HS-27A (cell line): ENCODE results near the gene CSF1R.

ENCODE experiments used
- DNase-seq: peaks from one replicate; pipeline ENCODE4 v3.0.0-alpha.2; 2012; ENCODE audit warnings: low read depth, missing footprints

Gene CSF1R

DNA sequence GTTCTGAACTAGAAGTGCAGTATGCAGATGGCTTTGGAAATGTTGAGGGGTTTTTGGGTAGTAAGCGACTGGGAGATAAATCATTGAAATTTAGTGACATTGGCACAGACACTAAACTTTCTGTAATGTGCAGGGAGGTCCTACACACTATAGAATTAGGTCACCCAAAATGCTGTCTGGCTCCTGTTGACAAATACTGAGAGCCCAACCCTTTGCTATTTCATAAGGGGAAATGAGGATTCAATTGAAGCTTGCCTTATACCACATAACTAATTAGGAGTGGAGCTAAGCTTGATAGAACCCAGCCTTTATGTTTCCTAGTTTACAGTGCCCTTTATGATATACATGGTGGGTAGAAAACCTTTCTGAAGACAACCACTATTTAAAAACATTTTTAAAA lies 63.2 kb downstream of the CSF1R start:
- no peak for DNase-seq

DNA sequence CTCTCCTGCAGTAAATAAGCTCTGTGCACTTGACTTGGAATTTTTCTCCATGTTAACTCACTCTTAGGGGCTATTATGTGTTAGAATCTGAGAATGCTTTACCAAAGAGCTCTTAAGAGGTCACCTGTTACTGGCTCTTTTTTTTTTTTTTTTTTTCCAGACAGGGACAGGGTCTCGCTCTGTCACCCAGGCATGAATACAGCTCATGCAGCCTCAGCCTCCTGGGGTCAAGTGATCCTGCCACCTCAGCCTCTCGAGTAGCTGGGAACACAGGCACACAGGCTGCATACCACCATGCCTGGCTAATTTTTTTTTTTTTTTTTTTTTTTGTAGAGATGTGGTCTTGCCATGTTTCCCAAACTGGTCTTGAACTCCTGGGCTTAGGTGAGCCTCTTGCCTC lies 63.7 kb downstream of the CSF1R start:
- no peak for DNase-seq

DNA sequence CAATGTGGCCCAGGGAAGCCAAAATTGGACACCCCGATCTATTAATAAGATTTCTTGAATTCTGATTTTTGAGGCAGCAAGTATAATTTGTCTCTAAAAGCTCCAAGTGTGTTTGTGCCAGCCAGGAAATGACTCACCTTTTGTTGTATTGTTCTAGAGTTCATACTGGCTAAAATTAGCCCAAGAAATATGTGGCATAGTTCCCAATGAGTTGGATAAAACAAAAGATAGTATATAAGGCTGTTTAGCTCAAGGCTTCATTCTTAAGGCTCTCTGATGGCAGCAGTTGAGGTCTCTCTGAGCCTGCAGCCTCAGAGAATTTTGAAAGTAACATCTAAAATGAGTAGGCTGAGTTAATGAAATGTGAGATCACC lies 64.2 kb downstream of the CSF1R start:
- no peak for DNase-seq

DNA sequence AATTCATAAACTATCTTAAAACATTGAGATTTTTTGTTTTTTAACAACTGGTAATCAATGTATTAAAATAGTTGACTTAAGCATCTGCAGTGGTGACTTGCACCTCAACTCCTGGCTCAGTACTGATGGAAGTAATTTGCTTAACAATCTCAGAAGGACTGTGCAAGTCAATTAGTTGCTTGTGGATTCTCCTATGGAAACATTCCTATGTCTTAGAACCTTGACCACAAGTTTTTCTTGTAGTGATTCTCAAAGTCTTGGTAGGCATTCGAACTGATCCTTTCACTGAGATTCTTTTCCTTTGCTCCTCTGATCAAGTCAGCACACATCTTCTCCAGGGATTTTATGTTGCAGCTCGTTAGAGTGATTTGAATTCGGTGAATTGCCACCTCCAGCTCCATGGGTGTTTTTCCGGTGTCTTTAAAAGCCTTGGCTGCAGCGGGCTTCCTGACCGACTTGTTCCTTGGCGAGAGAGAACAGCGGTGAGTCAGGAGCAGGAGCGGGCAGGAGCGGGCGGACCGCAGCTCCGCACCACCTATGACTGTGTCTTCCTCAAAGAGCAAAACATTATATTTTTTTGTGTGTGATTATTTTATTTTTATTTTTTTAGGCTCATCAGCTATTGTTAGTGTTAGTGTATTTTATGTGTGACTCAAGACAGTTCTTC lies 64.7 kb downstream of the CSF1R start:
- no peak for DNase-seq

DNA sequence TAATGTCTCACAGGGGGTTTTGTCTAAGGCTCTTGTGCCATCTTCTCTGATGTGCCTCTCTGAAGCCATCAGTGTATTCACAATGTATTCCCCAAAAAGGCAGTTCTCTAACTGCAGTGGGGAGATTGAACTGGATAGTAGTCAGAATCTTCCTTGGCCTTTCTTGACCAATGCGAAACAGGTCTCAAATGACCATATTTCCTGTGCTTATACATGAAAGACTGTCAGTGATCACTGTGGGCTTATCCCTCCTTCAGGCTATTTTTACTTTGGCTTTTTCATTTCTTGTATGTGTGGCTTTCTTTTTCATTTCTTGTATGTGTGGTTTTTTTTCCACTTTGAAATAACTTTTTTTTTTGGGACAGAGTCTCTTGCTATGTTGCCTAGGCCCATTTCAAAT lies 66.1 kb downstream of the CSF1R start:
- no peak for DNase-seq

DNA sequence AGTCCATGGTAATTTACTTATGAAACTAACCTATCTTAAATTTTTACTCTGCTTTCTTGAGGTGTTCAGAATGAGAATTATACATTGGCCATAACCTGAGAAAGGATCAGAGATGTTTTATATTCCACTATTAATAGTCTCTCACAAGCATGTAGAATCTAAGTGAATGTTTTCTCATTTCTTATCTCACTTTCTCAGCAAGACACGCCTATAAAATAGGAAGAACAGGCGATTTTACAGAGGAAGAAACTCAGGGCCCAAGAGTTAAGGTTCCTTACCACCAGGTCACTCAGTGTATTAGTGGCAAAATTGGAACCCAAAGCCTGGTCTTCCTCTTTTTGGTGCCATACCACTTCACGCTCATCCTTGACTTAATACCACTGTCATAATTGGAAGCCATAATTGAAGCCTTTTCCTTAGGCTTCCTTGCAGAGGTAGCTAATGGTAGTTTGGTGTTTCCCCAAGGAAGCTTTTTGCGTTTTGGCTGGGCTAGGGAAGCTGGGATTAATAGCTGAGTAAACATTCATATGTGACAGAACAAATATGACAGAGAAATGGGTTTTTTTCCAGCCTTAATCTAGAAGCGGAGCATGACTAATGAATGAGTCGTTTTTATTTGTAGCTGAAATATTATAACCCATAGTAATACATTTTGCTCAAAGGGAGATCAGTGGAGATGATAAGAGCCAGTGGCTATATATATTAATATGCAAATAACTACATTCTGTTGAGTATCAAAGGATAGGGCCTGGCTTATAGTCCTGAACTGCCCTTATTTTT lies 68.9 kb downstream of the CSF1R start:
- DNase-seq, result no peak

DNA sequence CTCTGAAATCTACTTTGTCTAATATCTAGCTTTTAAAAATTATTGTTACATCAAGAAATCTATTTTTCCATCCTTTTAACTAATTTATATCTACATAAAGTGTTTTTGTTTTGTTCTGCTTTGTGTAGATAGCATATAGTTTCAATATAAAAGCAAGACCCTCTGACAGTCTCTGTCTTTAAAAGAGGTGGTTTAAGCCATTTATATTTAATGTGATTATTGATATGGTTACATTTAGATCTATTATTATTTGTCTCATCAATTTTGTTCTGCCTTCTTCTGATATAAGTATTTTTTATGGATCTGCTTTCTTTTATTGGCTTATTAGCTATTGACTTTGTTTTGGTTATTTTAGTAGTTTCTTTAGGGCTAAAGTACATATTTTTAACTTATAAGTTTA lies 69.8 kb downstream of the CSF1R start:
- no peak for DNase-seq

DNA sequence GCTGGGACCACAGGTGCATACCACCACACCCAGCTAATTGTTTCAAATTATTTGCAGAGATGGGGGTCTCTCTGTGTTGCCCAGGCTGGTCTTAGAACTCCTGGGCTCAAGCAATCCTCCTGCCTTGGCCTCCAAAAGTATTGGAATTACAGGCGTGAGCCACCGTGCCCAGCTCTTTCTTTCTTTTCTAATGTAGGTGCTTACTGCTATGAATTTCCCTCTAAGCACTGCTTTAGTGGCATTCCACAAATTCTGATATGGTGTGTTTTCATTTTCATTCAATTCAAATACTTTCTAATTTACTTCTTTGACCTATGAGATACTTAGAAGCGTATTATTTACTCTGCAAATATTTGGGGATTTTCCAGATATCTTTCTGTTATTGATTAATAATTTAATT lies 70.9 kb downstream of the CSF1R start:
- DNase-seq, result no peak

DNA sequence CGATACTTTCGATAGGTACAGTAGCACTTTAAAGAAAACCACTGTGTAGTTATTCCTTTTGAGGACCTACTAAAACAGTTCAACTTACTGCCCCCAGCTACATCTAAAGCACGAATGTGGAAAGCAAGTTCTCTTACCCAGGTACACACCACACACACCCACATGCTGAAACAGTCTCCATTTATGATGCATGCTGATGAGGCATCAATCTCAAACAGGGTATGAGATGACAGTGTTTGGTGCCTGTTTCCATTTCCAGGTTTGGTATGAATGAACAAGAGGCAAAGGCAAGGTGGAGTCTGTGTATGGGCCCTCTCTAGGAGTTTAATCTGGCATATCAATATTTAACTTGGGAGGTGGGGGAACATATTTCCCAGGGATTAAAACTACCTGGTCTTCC lies 71.9 kb downstream of the CSF1R start:
- DNase-seq, result no peak

DNA sequence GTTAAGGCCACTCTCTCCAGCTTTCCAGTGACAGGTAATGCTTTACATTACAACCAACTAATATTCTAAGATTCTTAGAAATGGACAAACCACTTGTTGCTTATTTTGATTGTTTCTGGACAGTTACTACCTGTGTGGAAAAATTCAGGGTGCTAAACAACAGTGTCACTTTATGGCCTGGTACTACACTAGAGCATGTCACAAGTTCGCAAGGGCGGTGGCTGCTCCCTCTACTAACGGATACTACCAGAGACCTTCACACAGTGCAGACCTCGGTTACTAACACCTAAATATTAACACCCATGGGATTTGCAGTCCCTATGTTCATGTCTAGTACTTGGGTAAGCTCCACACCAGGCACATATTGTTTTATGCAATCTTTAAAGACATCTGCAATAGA lies 72.4 kb downstream of the CSF1R start:
- no peak for DNase-seq

DNA sequence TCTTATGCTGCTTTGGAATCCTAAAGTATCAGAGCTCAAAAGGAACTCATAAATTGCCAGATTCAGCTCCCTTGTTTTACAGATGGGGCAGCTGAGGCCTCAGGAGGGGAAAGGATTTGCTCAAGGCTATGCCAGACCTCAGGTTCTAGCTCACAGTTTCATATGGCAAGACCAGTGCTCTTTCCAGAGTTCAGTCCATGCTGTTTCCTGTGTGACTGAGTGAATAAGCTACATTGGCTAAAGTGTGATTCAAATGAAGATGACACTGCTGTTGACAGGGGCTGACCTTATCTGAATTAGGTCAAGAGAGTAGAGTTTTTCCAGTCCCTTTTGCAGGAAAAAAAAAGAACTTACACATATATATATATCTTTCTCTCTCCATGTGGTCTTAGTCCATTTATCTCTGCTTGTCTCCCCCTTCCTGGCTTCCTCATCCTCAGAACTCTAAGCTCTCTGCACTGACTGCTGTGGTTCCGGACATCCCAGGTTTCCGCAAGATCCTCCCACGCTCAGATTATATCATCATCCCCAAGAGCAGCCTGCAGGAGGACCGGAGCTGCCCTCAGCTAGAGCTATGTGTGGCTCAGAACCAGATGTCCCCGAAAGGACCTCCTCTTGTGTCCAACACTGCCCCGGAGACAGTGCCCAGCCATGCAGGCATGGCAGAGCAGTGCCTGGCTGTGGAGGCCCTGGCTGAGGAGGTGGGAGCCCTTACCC lies 76.5 kb downstream of the CSF1R start:
- no peak for DNase-seq

DNA sequence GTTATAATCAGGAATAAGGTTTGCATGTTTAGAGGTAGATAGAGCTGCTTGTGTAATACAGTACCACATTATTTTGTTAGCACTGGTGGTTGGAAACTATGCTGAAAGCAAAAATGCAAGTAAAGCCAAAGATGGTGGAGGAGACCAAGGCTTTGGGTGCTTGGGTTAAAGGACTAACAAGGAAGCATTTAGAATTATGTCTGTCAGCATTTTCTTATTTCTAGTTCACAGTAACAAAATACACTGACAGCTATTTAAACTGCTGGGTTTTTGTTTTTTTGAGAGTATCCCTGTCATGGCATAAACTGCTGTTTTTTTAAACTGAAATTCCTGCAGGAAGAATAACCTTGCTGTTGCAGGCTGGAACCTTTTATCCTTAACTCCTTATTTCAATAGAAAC lies 79.3 kb downstream of the CSF1R start:
- no peak for DNase-seq

DNA sequence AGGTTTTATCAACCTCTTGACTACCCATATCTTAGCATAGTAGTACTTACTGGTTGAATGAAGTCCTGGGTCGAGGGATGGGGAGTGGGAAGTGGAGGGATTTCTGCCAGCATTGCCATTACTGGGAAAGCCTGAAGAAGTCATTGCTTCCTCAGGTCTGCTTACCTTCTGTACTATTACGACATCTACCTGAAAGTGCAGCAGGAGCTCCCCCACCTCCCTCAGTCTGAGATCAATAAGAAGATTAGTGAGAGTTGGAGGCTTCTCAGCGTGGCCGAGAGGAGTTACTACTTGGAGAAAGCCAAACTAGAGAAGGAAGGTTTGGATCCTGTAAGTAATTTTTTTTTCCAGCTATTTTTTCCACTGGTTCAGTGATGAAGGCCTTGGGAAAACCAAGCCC lies 80.0 kb downstream of the CSF1R start:
- DNase-seq, result no peak
